Osteoblast (primary cell): ENCODE results near the gene TTC38. TPM values are rescaled to one million over a fixed set of nuclear protein-coding genes. Genes with fewer than 3 reads are reported as not detected.

Experiments used
- DNase-seq: peaks from one replicate; pipeline ENCODE4 v3.0.0; 2011; ENCODE audit warnings: low spot score, mixed read lengths; ENCODE audit not compliant: insufficient read length; ENCODE audit errors: missing footprints
- H2AFZ ChIP-seq: 2 replicates; pipeline ENCODE4 v1.6.0; 2011; ENCODE audit warnings: mild to moderate bottlenecking, low read length
- H3K27ac ChIP-seq: 2 replicates; pipeline ENCODE4 v1.5.1; 2011; ENCODE audit warnings: mild to moderate bottlenecking, low read depth, low read length, moderate library complexity
- H3K27me3 ChIP-seq: 2 replicates; pipeline ENCODE4 v1.6.0; 2012; ENCODE audit warnings: mild to moderate bottlenecking, control low read depth, inconsistent platforms, low read length, moderate library complexity; ENCODE audit not compliant: insufficient read depth
- H3K36me3 ChIP-seq: 2 replicates; pipeline ENCODE4 v1.5.1; 2011; ENCODE audit warnings: mild to moderate bottlenecking, low read length, control low read depth, moderate library complexity; ENCODE audit not compliant: insufficient read depth
- H3K4me1 ChIP-seq: 2 replicates; pipeline ENCODE4 v1.5.1; 2011; ENCODE audit warnings: mild to moderate bottlenecking, low read length, control low read depth, moderate library complexity; ENCODE audit not compliant: insufficient read depth
- H3K4me2 ChIP-seq: 2 replicates; pipeline ENCODE4 v1.6.0; 2011; ENCODE audit warnings: mild to moderate bottlenecking, low read length; ENCODE audit not compliant: insufficient read depth
- H3K4me3 ChIP-seq: fragments of 200-600 bp; sonication (generic); 3 replicates; pipeline ENCODE4 v1.5.1; 2012; ENCODE audit warnings: mild to moderate bottlenecking, low read length, inconsistent platforms; ENCODE audit not compliant: insufficient read depth
- H3K79me2 ChIP-seq: 2 replicates; pipeline ENCODE4 v1.6.0; 2012; ENCODE audit warnings: mild to moderate bottlenecking, low read length, control low read depth, inconsistent platforms; ENCODE audit not compliant: insufficient read depth
- H3K9me3 ChIP-seq: 2 replicates; pipeline ENCODE4 v1.5.1; 2011; ENCODE audit warnings: low read depth, low read length, control low read depth
- H4K20me1 ChIP-seq: 2 replicates; pipeline ENCODE4 v1.6.0; 2012; ENCODE audit warnings: mild to moderate bottlenecking, low read length, control low read depth; ENCODE audit not compliant: insufficient read depth
- total RNA-seq: library from RNA; depleted of rRNA; stranded (reverse); fragments of >200 nt; gene quantifications from 2 replicates; pipeline ENCODE4 v1.2.3, GENCODE V29; 2012
- TF ChIP-seq, protein P1 (sequence below): IDR thresholded peaks from 2 replicates; pipeline ENCODE4 v1.5.1; 2011; ENCODE audit warnings: mild to moderate bottlenecking, low read depth, low read length, moderate library complexity; ENCODE audit errors: extremely low read depth

The TTC38 gene
- total RNA-seq, 1 donor: 29.3 TPM

- Histone ChIP-seq H3K4me3 (no peak overlapping the region), H2AFZ (no peak overlapping the region), H3K36me3 (peaks cover 72% of the 10 kb centered on the region), H3K9me3 (no peaks in the 10 kb centered on the region), H3K4me2 (no peak overlapping the region), H3K79me2 (no peaks in the 10 kb centered on the region), H3K4me1 (no peaks in the 10 kb centered on the region), H3K27me3 (no peaks in the 10 kb centered on the region), H3K27ac (no peak overlapping the region), H4K20me1 (no peaks in the 10 kb centered on the region)
- no peak for DNase-seq
- TF ChIP-seq, protein P1, sequence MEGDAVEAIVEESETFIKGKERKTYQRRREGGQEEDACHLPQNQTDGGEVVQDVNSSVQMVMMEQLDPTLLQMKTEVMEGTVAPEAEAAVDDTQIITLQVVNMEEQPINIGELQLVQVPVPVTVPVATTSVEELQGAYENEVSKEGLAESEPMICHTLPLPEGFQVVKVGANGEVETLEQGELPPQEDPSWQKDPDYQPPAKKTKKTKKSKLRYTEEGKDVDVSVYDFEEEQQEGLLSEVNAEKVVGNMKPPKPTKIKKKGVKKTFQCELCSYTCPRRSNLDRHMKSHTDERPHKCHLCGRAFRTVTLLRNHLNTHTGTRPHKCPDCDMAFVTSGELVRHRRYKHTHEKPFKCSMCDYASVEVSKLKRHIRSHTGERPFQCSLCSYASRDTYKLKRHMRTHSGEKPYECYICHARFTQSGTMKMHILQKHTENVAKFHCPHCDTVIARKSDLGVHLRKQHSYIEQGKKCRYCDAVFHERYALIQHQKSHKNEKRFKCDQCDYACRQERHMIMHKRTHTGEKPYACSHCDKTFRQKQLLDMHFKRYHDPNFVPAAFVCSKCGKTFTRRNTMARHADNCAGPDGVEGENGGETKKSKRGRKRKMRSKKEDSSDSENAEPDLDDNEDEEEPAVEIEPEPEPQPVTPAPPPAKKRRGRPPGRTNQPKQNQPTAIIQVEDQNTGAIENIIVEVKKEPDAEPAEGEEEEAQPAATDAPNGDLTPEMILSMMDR: no peak
These were observed 8.8 kb downstream of the TTC38 start for GRCh38 chr22:46276563-46276962.

- no peaks in the 10 kb centered on the region for H4K20me1 ChIP-seq
- peak; percentile 37 for DNase-seq
- peaks cover 61% of the 10 kb centered on the region for H3K36me3 ChIP-seq
- no peaks in the 10 kb centered on the region for H3K79me2 ChIP-seq
- H2AFZ ChIP-seq: no peak overlapping the region
- no peak overlapping the region for H3K4me2 ChIP-seq
- no peaks in the 10 kb centered on the region for H3K9me3 ChIP-seq
- H3K4me1 ChIP-seq: no peaks in the 10 kb centered on the region
- no peak overlapping the region for H3K27ac ChIP-seq
- no peak overlapping the region for H3K4me3 ChIP-seq
- no peaks in the 10 kb centered on the region for H3K27me3 ChIP-seq
- TF ChIP-seq, protein P1: no peak
These were observed 11.1 kb downstream of the TTC38 start for GRCh38 chr22:46278656-46279645.

- Histone ChIP-seq H3K27ac (no peak overlapping the region), H2AFZ (no peak overlapping the region), H3K4me1 (no peaks in the 10 kb centered on the region), H3K4me2 (no peak overlapping the region), H3K27me3 (no peaks in the 10 kb centered on the region), H4K20me1 (no peaks in the 10 kb centered on the region), H3K79me2 (no peaks in the 10 kb centered on the region), H3K4me3 (no peak overlapping the region), H3K9me3 (no peaks in the 10 kb centered on the region), H3K36me3 (peaks cover 58% of the 10 kb centered on the region)
- TF ChIP-seq, protein P1: no peak
- DNase-seq: peak; percentile 61
These were observed 12.4 kb downstream of the TTC38 start for GRCh38 chr22:46280063-46280817.
